ENCODE results near the gene DAAM1. TPM values are rescaled to one million over a fixed set of nuclear protein-coding genes. Genes with fewer than 3 reads are reported as not detected.

The DAAM1 gene
- total and polyA plus RNA-seq, 8 donors = 6.2 to 26.7 (median 16.0) TPM

DNA sequence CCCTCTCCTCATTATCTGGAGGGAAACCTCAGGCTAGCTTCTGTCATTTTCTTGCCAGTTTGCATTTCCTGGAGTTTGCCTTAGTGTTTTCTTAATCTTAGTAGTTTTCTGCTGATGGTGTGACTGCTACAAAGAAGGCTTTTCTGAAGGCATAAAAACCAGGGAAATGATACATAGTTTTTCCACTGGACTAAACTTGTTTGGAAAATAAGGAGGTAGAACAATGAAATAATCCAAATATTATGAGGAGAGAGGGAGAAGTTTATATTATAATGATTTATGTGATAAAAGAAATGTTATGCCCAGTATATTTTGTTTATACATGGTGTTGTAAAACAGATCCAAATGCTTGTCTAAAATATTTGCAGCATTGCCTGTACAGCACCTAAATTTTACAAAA lies 22.2 kb downstream of the DAAM1 start:
- ATAC-seq = no peak
- H3K4me3 ChIP-seq = no peak overlapping the region
- H3K4me1 ChIP-seq = peaks cover 0 to 18% (median 17%) of the 10 kb centered on the region in 3 donors

DNA sequence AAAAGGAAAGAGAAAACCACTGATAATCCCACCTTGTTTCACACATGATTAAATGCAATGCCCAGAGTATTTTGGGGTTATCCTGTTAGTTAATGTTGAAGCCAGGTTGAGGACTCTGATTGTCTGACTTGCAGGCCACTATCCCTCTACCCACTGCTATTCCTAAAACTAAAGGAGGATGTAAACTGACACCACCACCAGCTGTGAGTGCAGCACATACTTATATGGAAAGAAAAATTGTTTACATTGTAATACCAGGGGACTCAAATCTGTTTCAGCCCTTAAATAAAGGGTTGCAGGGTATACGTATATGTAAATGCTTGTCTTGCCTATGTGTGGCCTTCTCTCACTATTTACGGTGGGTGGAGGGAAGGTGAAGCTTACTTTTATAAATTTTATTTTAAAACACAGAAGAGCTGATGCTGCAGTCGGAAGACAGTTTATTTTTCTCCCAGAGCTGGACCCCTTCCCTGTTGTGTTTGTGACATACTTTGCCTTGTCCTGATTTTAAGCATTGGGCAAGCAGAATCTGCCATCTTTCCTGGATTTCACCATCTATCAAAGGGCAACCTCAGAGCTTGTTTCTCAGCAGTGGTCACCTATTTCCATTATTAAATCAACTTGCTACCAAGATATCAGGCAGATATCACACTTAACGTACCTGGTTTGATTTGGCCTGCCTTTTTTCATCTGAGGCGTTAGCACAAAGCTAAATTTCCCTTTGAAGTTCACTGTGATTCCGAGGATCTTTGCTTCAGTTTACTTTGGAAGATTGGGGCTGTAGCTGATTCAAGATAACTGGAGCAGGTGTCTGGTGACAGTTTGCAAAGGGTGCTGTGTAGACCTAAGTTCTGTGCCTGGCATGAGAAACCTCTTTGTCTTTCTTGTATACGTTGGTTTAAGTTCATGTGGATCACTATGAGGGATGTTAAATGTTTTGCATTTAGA lies 25.2 kb downstream of the DAAM1 start:
- no peak for DNase-seq
- Histone ChIP-seq H3K4me3 (no peak overlapping the region), H3K36me3 (no peaks in the 10 kb centered on the region), H3K27ac (no peak overlapping the region), H3K27me3 (no peaks in the 10 kb centered on the region), H3K9me3 (no peaks in the 10 kb centered on the region), H3K4me1 (peaks cover 0 to 26% (median 23%) of the 10 kb centered on the region in 3 donors)
- intact Hi-C loops (cut with DNase I) = no loop called here
- ATAC-seq = peak in 1 of 4 donors; percentile 11
- TF ChIP-seq, protein P1, sequence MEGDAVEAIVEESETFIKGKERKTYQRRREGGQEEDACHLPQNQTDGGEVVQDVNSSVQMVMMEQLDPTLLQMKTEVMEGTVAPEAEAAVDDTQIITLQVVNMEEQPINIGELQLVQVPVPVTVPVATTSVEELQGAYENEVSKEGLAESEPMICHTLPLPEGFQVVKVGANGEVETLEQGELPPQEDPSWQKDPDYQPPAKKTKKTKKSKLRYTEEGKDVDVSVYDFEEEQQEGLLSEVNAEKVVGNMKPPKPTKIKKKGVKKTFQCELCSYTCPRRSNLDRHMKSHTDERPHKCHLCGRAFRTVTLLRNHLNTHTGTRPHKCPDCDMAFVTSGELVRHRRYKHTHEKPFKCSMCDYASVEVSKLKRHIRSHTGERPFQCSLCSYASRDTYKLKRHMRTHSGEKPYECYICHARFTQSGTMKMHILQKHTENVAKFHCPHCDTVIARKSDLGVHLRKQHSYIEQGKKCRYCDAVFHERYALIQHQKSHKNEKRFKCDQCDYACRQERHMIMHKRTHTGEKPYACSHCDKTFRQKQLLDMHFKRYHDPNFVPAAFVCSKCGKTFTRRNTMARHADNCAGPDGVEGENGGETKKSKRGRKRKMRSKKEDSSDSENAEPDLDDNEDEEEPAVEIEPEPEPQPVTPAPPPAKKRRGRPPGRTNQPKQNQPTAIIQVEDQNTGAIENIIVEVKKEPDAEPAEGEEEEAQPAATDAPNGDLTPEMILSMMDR (IDR thresholded peaks at IDR 0.05) = no peak
- WGBS, 2 donors = 56 to 71% methylated on average over 7 of the region's 7 CpGs
- FAIRE-seq = no peak

More for the DNA sequence above, 22.2 kb downstream of the DAAM1 start:
- DNase-seq = no peak
- TF ChIP-seq, protein P1 (IDR thresholded peaks at IDR 0.05) = no peak
- no peak for FAIRE-seq
- Histone ChIP-seq H3K27ac (no peak overlapping the region), H3K9me3 (no peaks in the 10 kb centered on the region), H3K36me3 (no peaks in the 10 kb centered on the region), H3K27me3 (no peaks in the 10 kb centered on the region)
- intact Hi-C loops (cut with DNase I) = no loop called here

DNA sequence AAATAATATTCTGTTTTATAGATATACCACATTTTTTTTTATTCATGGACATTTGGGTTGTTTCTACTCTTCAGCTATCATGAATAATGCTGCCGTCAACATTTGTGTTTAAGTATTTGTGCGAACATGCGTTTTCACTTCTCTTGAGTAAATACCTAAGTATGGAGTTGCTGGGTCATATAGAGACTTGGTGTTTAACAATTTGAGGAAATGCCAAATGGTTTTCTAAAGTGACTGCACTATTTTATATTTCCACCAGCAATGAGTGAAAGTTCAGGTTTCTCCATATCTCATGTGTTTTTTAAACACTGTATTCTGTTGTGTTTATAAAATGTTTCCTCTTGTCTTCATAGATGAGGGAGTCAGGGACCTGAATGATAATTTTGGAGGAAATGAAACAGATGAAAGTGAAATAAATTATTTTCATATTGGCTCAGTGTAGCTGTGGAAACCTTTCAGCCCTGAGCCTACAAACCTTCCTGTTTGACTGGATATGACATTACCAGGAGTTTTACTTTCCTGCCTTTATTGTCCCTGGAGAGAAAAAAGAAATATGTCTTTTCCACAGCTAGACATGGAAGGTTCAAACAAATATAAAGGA lies 26.3 kb downstream of the DAAM1 start:
- FAIRE-seq (no peak), ATAC-seq (no peak), DNase-seq (no peak)
- Histone ChIP-seq H3K36me3 (no peaks in the 10 kb centered on the region), H3K27me3 (no peaks in the 10 kb centered on the region), H3K4me1 (peaks cover 0 to 26% (median 23%) of the 10 kb centered on the region in 3 donors), H3K9me3 (no peaks in the 10 kb centered on the region), H3K27ac (peak overlapping the region in 2 of 4 donors; percentile 25 to 45), H3K4me3 (no peak overlapping the region)
- TF ChIP-seq, protein P1 (IDR thresholded peaks at IDR 0.05) = no peak
- WGBS, 2 donors = 90 to 91% methylated on average over 3 of the region's 3 CpGs
- intact Hi-C loops (cut with DNase I) = no loop called here

DNA sequence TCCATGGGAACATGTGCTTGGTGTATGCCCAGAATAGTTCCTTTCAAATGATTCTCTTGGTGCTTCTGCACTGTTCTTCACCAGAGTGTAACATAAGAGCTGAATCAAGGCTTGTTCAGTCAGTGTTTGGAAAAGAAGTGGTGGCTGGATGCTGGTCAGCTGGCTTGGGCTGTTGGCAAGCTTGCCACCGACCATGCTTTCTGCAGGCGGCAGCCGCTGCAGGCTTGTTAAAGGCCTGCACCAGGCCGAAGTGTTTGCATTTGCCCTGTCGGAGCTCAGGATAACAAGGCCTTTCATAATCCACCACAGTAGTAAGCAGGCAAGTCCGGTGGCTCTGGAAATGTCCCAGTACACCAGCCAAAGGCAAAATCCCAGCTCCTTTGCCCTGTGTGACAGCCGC lies 26.9 kb downstream of the DAAM1 start:
- Histone ChIP-seq H3K4me3 (no peak overlapping the region), H3K9me3 (no peaks in the 10 kb centered on the region), H3K36me3 (no peaks in the 10 kb centered on the region), H3K27me3 (no peaks in the 10 kb centered on the region), H3K4me1 (peaks cover 0 to 26% (median 23%) of the 10 kb centered on the region in 3 donors), H3K27ac (peak overlapping the region in 3 of 4 donors; percentile 24 to 45 (median 25))
- intact Hi-C loops (cut with DNase I) = no loop called here
- TF ChIP-seq, protein P1 (IDR thresholded peaks at IDR 0.05) = no peak
- ATAC-seq (peak; percentile 92 to 98 (median 96)), FAIRE-seq (peak; percentile 13), DNase-seq (peak; percentile 63 to 82 (median 72))
- WGBS, 2 donors = 5 to 8% methylated on average over 7 of the region's 7 CpGs
